ENCODE data around the gene NIPAL3.

- no peak for TF ChIP-seq GATA2 (IDR thresholded peaks at IDR 0.05; ENCODE audit: low read depth, low read length)
- no peak for TF ChIP-seq GATA3 (IDR thresholded peaks at IDR 0.05; ENCODE audit: low read depth, low read length)
Measured at GRCh38 chr1:24411963-24412362, 3.6 kb upstream of the NIPAL3 start.

Measured in SH-SY5Y (cell line).